ES-I3 (cell line): ENCODE results near the gene PCDHA5.
"Not testable (repeated sequence)": the region's sequence is repeated elsewhere in the genome, so short reads cannot be mapped to it uniquely, and the experiment has no call there.

Experiments used
- H3K36me3 ChIP-seq: 2 replicates; pipeline ENCODE4 v1.6.1; 2013; ENCODE audit warnings: mild to moderate bottlenecking, low read length, control low read depth, moderate library complexity; ENCODE audit not compliant: insufficient read depth
- H3K4me1 ChIP-seq: 2 replicates; pipeline ENCODE4 v1.6.1; 2013; ENCODE audit warnings: mild to moderate bottlenecking, control low read depth, low read length; ENCODE audit not compliant: insufficient read depth
- H3K9ac ChIP-seq: 2 replicates; pipeline ENCODE4 v1.6.1; 2013; ENCODE audit warnings: low read depth, mild to moderate bottlenecking, low read length, moderate library complexity
- H3K9me3 ChIP-seq: 2 replicates; pipeline ENCODE4 v1.6.1; 2013; ENCODE audit warnings: mild to moderate bottlenecking, low read length, moderate library complexity; ENCODE audit not compliant: control insufficient read depth, insufficient read depth

Gene PCDHA5

GRCh38 chr5:140835622-140836510, 14.5 kb downstream of the PCDHA5 start:
- H3K9me3 ChIP-seq: no peaks in the 10 kb centered on the region

GRCh38 chr5:140840978-140841962, 19.9 kb downstream of the PCDHA5 start, which contains the start of gene PCDHA8:
Gene PCDHA8 (plus strand): TSS chr5:140841187. CDS start chr5:140841322, 135 bp downstream.
- H3K36me3 ChIP-seq: no peaks in the 10 kb centered on the region
- H3K9ac ChIP-seq: no peak within 1 kb of the TSS; the same call in 1 of the 2 replicates
- H3K9me3 ChIP-seq: no peaks in the 10 kb centered on the region
- no peaks in the 10 kb centered on the region for H3K4me1 ChIP-seq

More at GRCh38 chr5:140835622-140836510, 14.5 kb downstream of the PCDHA5 start:
- no peak overlapping the region for H3K9ac ChIP-seq
- H3K36me3 ChIP-seq: no peaks in the 10 kb centered on the region
- no peaks in the 10 kb centered on the region for H3K4me1 ChIP-seq

GRCh38 chr5:140842798-140843733, 21.7 kb downstream of the PCDHA5 start:
- Histone ChIP-seq H3K4me1 (no peaks in the 10 kb centered on the region), H3K36me3 (no peaks in the 10 kb centered on the region), H3K9me3 (no peaks in the 10 kb centered on the region), H3K9ac (no peak overlapping the region)

- not testable (repeated sequence) for H3K36me3 ChIP-seq, H3K4me1 ChIP-seq, H3K9ac ChIP-seq, H3K9me3 ChIP-seq
Observed at GRCh38 chr5:140848139-140849102, 27.0 kb downstream of the PCDHA5 start, which contains the start of gene PCDHA9. Gene PCDHA9 (plus strand): TSS chr5:140848382. CDS start chr5:140848496, 114 bp downstream.

GRCh38 chr5:140849831-140850634, 28.6 kb downstream of the PCDHA5 start:
- H3K36me3 ChIP-seq, H3K4me1 ChIP-seq: not testable (repeated sequence)

GRCh38 chr5:140855772-140856674, 34.6 kb downstream of the PCDHA5 start, which contains the start of gene PCDHA10:
Gene PCDHA10 (plus strand): TSS chr5:140855897. CDS start chr5:140856049, 152 bp downstream.
- Histone ChIP-seq H3K4me1 (no peaks in the 10 kb centered on the region), H3K9ac (peak within 1 kb of the TSS; percentile 92), H3K36me3 (no peaks in the 10 kb centered on the region), H3K9me3 (no peaks in the 10 kb centered on the region; the same call in 1 of the 2 replicates)

More at GRCh38 chr5:140849831-140850634, 28.6 kb downstream of the PCDHA5 start:
- H3K9ac ChIP-seq, H3K9me3 ChIP-seq: not testable (repeated sequence)

- Histone ChIP-seq H3K36me3 (no peaks in the 10 kb centered on the region), H3K9me3 (peaks cover 3% of the 10 kb centered on the region; the same call in 1 of the 2 replicates), H3K4me1 (no peaks in the 10 kb centered on the region), H3K9ac (no peak overlapping the region)
Observed at GRCh38 chr5:140857177-140857986, 36.0 kb downstream of the PCDHA5 start.

- Histone ChIP-seq H3K9me3 (peaks cover 3% of the 10 kb centered on the region; the same call in 1 of the 2 replicates), H3K4me1 (no peaks in the 10 kb centered on the region), H3K9ac (no peak overlapping the region), H3K36me3 (no peaks in the 10 kb centered on the region; the same call in 1 of the 2 replicates)
Observed at GRCh38 chr5:140857987-140858240, 36.5 kb downstream of the PCDHA5 start.

GRCh38 chr5:140862441-140863295, 41.3 kb downstream of the PCDHA5 start:
- Histone ChIP-seq H3K36me3 (no peaks in the 10 kb centered on the region; the same call in 1 of the 2 replicates), H3K9ac (no peak overlapping the region), H3K9me3 (peaks cover 3% of the 10 kb centered on the region; the same call in 1 of the 2 replicates), H3K4me1 (no peaks in the 10 kb centered on the region)
